Stomach smooth muscle (tissue), 2 donors: Measurements from ENCODE around the gene RPL18.

Experiments
- H3K27ac ChIP-seq: one replicate; pipeline ENCODE4 v1.7.0; 2013; ENCODE audit warnings: mild to moderate bottlenecking, low read length, inconsistent platforms
- H3K27me3 ChIP-seq, 2 donors: one replicate each; pipeline ENCODE4 v1.7.0; 2013; ENCODE audit warnings: low read length in 2 of 2; ENCODE audit not compliant: insufficient read depth in 2 of 2, control insufficient read depth in 1 of 2
- H3K36me3 ChIP-seq, 2 donors: one replicate each; pipeline ENCODE4 v1.7.0; 2013; ENCODE audit warnings: low read length in 2 of 2; ENCODE audit not compliant: control insufficient read depth in 2 of 2, insufficient read depth in 2 of 2
- H3K4me1 ChIP-seq: one replicate; pipeline ENCODE4 v1.7.0; 2013; ENCODE audit warnings: low read length; ENCODE audit not compliant: control insufficient read depth, insufficient read depth
- H3K4me3 ChIP-seq, 2 donors: one replicate each; pipeline ENCODE4 v1.7.0; 2013; ENCODE audit warnings: low read length in 2 of 2
- H3K9ac ChIP-seq, 2 donors: one replicate each; pipeline ENCODE4 v1.7.0; 2013; ENCODE audit warnings: low read length in 2 of 2, mild to moderate bottlenecking in 1 of 2
- H3K9me3 ChIP-seq, 2 donors: one replicate each; pipeline ENCODE4 v1.7.0; 2013; ENCODE audit warnings: low read length in 2 of 2; ENCODE audit not compliant: control insufficient read depth in 2 of 2
- donor health status: healthy.
- donor health status: Pancreatic carcinoma.

RPL18 gene

DNA sequence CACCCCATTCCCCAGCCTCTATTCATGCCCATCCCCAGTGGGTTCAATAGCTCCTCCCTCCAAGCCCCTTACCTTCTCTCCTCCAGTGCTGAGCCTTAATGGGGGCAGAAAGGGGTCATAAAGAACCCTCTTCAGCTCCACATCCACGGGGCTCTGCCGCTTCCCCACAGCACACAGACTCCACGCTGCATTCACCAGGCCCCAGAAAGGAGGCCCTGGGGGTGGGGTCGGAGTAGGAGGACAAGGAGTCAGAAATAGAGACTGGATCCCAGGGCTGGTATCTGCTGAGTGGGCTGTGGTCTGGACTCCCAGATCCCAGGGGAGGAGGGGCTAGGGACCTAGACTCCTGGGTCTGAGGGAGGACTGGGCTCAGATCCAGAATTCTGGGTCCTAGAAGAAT lies 25.4 kb upstream of the RPL18 start:
- H3K9ac ChIP-seq, result peak overlapping the region; percentile 32 to 36
- H3K27me3 ChIP-seq, result no peaks in the 10 kb centered on the region
- H3K27ac ChIP-seq, result no peak overlapping the region
- H3K4me1 ChIP-seq, result peaks cover 19% of the 10 kb centered on the region
- no peaks in the 10 kb centered on the region for H3K9me3 ChIP-seq
- H3K4me3 ChIP-seq, result peak overlapping the region; percentile 79 to 87
- no peaks in the 10 kb centered on the region for H3K36me3 ChIP-seq

DNA sequence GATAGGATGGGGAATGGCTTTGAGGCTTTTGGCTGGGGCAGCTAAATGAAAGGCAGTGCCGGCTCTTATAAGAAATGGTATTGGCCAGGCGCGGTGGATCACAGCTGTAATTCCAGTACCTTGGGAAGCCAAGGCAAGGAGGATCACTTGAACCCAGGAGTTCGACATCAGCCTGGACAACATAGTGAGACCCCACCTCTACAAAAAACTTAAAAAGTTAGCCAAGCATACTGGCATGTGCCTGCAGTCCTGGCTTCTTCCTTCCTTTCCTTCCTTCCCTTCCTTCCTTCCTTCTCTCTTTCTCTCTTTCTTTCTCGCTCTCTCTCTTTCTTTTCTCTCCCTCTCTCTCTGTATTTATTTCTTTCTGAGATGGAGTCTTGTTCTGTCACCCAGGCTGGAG lies 23.9 kb upstream of the RPL18 start:
- no peak overlapping the region for H3K27ac ChIP-seq
- no peaks in the 10 kb centered on the region for H3K36me3 ChIP-seq
- no peaks in the 10 kb centered on the region for H3K9me3 ChIP-seq
- H3K9ac ChIP-seq, result no peak overlapping the region
- H3K27me3 ChIP-seq, result no peaks in the 10 kb centered on the region
- no peak overlapping the region for H3K4me3 ChIP-seq
- H3K4me1 ChIP-seq, result peaks cover 26% of the 10 kb centered on the region

DNA sequence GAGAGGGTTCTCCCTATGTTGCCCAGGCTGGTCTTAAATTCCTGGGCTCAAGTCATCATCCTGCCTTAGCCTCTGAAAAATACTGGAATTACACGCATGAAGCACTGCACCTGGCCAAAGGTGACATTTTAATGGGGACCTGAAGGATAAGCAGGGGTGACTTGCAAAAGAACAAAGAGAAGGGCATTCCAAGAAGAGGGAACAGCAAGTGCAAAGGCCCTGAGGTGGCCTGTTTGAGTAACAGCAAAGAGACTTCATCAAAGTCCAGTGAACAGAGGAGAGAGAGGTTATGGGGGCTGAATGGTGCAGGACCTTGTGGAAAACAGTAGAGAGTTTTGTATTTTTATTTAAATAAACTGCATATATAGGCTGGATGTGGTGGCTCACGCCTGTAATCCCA lies 22.9 kb upstream of the RPL18 start:
- Histone ChIP-seq H3K9me3 (no peaks in the 10 kb centered on the region), H3K27ac (no peak overlapping the region), H3K9ac (no peak overlapping the region), H3K4me1 (peaks cover 28% of the 10 kb centered on the region), H3K4me3 (no peak overlapping the region), H3K36me3 (no peaks in the 10 kb centered on the region), H3K27me3 (no peaks in the 10 kb centered on the region)

DNA sequence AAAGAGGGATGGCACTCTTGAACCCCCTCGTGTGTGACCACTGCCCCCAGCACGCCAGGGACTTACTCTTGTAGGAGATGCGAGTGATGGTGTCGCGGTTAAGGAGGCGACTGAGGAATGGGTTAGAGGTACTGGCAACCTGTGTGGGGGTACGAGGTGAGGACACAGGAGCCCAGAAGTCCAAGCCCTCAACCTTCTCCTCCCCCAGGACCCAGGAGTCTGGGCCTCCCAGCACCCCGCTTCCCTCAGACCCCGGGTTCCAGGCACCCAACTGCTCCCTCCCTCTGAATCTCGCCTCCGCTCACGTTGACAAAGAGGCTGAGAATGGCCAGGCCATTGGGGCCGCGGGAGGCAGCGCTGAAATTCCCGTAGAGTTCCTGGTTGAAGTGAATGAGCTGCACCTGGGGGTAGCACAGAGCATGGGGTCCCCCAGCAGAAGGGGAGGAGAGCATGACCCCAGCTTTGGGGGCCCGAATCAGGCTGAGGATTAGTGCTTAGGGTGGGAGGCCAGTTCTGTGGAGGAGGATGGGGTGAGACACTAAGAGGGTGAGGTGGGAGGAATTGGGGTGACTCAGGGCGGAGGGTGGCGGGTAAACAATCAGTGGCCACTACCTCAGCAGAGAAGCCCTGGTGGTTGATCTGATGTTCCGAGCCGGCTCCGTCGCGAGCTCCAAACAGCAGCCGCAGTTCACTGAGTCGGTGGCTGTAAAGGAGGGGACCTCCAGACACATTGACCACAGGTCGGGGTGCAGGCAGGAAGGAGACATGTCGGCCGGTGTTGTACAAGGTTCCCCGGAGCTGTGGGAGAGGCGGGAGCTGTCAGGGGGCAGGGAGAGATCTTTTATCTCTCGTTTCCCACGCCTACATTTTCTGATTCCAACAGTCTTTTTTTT lies 20.8 kb upstream of the RPL18 start:
- H3K27me3 ChIP-seq, result no peaks in the 10 kb centered on the region
- H3K4me3 ChIP-seq, result no peak overlapping the region
- peaks cover 29% of the 10 kb centered on the region for H3K4me1 ChIP-seq
- H3K27ac ChIP-seq, result no peak overlapping the region
- H3K9ac ChIP-seq, result no peak overlapping the region
- H3K36me3 ChIP-seq, result no peaks in the 10 kb centered on the region
- H3K9me3 ChIP-seq, result no peaks in the 10 kb centered on the region

DNA sequence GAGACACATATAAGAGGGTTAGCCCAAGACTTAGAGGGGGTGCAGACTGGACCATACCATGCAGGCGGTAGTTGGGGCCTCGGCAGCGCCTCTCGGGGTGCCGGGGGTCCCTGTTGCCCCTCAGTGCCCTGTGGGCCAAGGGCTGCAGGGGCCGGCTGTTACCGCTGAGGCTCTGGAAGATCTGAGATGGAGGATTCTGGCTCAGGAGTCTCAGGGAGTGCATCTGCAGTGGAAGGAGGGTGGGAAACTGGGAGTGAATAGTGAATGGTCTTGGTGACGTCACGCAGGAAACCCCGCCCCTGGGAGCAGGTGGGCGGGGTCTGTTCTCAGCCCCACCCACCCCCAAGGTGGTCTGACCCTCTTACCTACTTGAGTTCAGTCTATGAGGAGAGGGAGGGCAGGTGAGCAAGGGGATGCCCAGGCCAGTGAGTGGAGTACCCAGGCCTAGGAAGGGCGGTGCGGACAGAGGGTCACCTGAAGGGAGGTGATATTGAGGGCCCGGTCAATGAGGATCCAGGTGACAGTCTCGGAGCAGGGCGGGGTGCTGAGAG lies 19.9 kb upstream of the RPL18 start:
- H3K4me1 ChIP-seq, result peaks cover 30% of the 10 kb centered on the region
- H3K27ac ChIP-seq, result peak overlapping the region; percentile 98
- H3K27me3 ChIP-seq, result no peaks in the 10 kb centered on the region
- H3K36me3 ChIP-seq, result no peaks in the 10 kb centered on the region
- H3K9ac ChIP-seq, result peak overlapping the region in 1 of 2 donors; percentile 36
- no peaks in the 10 kb centered on the region for H3K9me3 ChIP-seq
- H3K4me3 ChIP-seq, result peak overlapping the region; percentile 44 to 93

DNA sequence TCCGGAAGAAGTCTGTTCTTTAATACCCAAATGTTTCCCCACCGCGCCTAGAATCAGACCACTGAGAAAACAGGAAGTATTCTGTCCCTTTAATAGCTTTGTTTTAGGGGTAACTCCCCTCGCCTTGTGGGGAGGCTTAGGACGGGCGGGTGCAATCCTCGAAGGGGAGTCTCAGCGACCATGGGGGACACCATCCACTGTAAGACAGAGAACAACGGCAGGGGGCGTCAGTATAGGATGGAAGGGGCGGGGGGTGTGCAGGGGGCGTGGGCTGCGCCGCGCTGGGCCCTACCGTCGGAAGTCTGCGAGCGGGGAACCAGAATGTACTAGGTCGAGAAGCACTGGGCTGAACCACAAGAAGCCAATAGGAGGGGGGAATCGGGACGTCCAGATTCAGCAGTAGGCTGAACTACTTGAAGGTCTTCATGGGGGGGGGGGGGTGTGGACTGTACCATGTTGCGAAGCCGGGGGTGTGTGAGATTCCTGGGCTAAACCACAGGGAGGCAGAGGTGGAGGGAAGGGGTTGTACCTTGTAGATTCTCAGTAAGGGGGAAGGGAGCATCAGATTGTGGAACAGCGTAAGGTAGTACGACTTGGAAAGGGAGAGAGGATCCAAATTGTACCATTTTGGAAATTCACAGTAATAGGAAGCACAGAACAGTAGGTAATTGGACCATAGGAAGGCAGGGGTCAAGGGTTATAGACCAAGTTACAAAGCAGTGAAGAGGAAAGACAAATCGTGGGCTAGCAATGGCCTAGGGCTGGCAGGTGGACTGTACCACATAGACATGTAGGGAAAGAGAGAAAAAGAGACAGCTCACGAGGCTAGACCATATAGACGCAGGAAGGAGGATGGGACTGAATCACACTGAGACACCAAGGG lies 19.2 kb upstream of the RPL18 start:
- H3K9ac ChIP-seq, result peak overlapping the region; percentile 80 to 94
- H3K36me3 ChIP-seq, result peaks cover 0 to 2% of the 10 kb centered on the region in 2 donors
- peak overlapping the region; percentile 74 to 93 for H3K4me3 ChIP-seq
- H3K27me3 ChIP-seq, result no peaks in the 10 kb centered on the region
- H3K9me3 ChIP-seq, result no peaks in the 10 kb centered on the region
- H3K4me1 ChIP-seq, result peaks cover 37% of the 10 kb centered on the region
- peak overlapping the region; percentile 98 for H3K27ac ChIP-seq

DNA sequence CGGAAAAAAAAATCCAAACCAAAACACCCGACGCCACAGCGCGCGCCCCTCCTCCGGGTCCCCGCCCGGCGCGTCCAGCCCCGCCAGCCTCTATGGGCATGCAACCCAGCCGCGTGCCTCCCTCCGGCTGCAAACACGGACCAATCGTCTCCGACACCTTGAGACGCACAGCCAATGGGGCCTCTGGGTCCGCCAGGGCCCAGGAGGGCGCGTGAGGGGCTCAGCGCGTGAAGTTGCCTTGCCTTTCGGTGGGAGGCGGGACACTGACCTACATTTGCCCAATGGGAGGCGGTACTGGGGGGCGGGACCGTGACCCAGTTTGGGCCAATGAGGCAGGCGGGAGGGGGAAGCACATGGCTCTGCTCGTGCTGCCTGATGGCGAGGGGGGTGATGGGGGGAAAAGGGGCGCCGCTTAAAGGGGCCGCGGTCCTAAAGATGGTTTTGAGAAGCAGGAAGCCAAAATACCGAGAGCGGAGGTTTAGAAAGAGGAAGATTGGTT lies 18.5 kb upstream of the RPL18 start:
- Histone ChIP-seq H3K9me3 (no peaks in the 10 kb centered on the region), H3K4me3 (peak overlapping the region; percentile 76 to 93), H3K27me3 (no peaks in the 10 kb centered on the region), H3K4me1 (peaks cover 44% of the 10 kb centered on the region), H3K27ac (peak overlapping the region; percentile 98), H3K36me3 (peaks cover 0 to 9% of the 10 kb centered on the region in 2 donors), H3K9ac (peak overlapping the region; percentile 80 to 94)

DNA sequence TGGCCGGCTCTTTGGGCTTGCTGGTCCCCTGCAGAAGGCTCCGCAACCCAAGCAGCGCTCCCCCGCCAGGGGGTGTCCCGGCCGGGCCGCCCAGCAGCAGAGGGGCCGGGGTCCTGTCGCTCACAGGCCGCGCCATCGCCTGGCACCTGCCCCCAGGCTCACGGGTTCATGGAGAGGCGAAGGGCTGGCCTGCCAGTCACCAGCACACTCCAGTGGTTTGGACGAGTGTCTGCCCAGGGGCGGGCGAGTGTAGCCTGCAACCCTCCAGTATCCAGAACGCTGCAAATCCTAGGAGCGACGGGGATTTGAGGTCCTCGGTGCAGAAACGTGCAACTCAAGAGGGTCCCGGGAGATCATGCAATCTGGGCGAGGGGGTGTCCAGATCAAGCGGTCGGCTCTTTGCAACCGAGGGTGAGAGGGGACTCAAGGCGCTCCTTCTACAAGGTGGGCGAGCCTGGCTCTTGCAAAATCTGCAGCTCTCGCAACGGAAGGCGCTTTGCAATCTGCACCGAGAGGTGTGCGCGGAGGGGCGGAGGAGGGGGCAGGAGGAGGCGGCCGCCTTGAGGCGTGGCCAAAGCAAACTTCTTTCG lies 18.0 kb upstream of the RPL18 start, which contains the start of gene DBP:
TSS of gene DBP (minus strand) at position 521 of the 590 bp plus-strand sequence. CDS start at position 136, 385 bp downstream.
- H3K36me3 ChIP-seq, result peaks cover 0 to 10% of the 10 kb centered on the region in 2 donors
- peak within 1 kb of the TSS; percentile 98 for H3K27ac ChIP-seq
- no peaks in the 10 kb centered on the region for H3K27me3 ChIP-seq
- peak within 1 kb of the TSS; percentile 76 to 93 for H3K4me3 ChIP-seq
- H3K9me3 ChIP-seq, result no peaks in the 10 kb centered on the region
- H3K4me1 ChIP-seq, result peaks cover 46% of the 10 kb centered on the region
- peak within 1 kb of the TSS; percentile 80 to 94 for H3K9ac ChIP-seq

DNA sequence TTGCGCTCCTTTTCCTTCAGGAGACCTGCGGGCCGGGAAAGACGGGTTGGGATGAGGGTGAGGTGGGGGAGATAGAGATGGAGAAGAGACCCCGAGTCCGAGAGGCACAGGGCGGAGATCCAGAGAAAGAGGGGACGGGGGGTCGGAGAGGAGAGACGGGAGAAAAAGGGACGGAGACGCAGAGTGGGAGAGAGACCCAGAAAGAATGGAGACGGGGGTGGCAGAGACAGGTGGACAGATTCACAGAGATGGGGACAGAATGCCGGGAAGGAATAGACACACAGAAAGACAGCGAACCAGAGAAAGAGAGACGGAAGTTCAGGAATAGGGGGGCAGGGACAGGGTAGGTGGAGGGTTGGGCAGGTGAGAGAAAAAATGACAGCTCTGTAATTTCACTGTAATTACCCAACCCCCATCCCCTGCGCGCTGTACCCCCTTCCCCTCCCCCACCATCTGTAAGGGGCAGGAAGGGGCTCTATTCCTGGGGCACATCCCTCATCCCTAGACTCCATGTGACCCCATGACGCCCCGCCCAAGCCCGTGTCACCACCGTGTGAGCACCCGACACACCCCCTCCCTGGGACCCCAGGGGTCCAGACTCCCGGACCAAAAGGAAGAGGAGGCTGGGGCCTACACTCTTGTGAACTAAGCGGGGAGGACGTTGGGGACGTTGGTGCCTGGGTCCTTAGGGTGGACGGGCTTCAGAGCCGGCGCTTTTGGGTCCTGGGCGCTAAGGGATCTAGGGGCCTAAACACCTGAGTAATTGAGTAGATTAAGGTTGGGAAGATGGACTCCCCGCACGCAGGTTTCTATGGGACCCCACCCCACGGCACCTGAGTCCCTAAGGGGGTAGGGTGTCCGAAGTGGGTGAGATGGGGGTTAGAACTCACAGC lies 17.2 kb upstream of the RPL18 start:
- H3K4me3 ChIP-seq, result peak overlapping the region; percentile 76 to 93
- peak overlapping the region; percentile 66 to 78 for H3K9ac ChIP-seq
- H3K4me1 ChIP-seq, result peaks cover 52% of the 10 kb centered on the region
- no peaks in the 10 kb centered on the region for H3K9me3 ChIP-seq
- peak overlapping the region; percentile 98 for H3K27ac ChIP-seq
- peaks cover 0 to 15% of the 10 kb centered on the region in 2 donors for H3K36me3 ChIP-seq
- no peaks in the 10 kb centered on the region for H3K27me3 ChIP-seq
